HCT116 (cell line): ENCODE data around the gene BLACAT1. TPM values are rescaled to one million over a fixed set of nuclear protein-coding genes. Genes with fewer than 3 reads are reported as not detected.

Experiments used
- ATAC-seq: fragments of 200-7000 bp; cut with Tn5 transposase; 2 replicates; pipeline ENCODE4 v1.9.1; 2020; ENCODE audit warnings: mild to moderate bottlenecking, moderate library complexity
- BruUV-seq: library from RNA; stranded (reverse); fragments of 400-500 nt; replicated peaks from 2 replicates; lab custom pipeline; 2021; lab: Mats Ljungman, UMichigan
- CTCF ChIA-PET: fragments of 300-600 bp; sonication (Branson Sonifier 250); formaldehyde crosslinking; loops from one replicate; lab custom pipeline; 2021; ENCODE audit warnings: antibody characterized with exemption; lab: Charles Lee
- POLR2A ChIA-PET: fragments of 300-600, 350-600 bp; sonication (Branson Sonifier 250); formaldehyde crosslinking; loops from one replicate; lab custom pipeline; 2021; ENCODE audit warnings: antibody characterized with exemption; lab: Charles Lee
- RAD21 ChIA-PET, 2 experiments: fragments of 300-600 bp; sonication (Branson Sonifier 250); formaldehyde crosslinking; loops; one replicate each; lab custom pipeline; 2023; ENCODE audit warnings: low total read pairs in 2 of 2; ENCODE audit not compliant: uncharacterized antibody in 2 of 2, unreplicated experiment in 2 of 2, low non-redundant PET in 1 of 2; lab: Charles Lee
- DNase-seq: peaks from one replicate; pipeline ENCODE4 v3.0.0-alpha.2; 2010; ENCODE audit warnings: low read depth, low spot score
- H2AFZ ChIP-seq: fragments of 200-600 bp; shearing (Covaris generic), sonication (generic); 2 replicates; pipeline ENCODE4 v1.6.1; 2017; ENCODE audit warnings: low read depth, mixed run types, mixed read lengths, antibody characterized with exemption, low read length; ENCODE audit not compliant: poor library complexity, severe bottlenecking
- H3K27ac ChIP-seq: 2 replicates; pipeline ENCODE4 v1.5.1; 2012; ENCODE audit warnings: low read depth, low read length
- H3K27me3 ChIP-seq: fragments of 200-600 bp; sonication (generic); 2 replicates; pipeline ENCODE4 v1.6.1; 2016; ENCODE audit warnings: mixed run types, low read length, mixed read lengths; ENCODE audit not compliant: insufficient read depth
- H3K36me3 ChIP-seq, 2 experiments: fragments of 200-500 bp in 1 of 2; fragments of 200-600 bp in 1 of 2; sonication (Bioruptor generic) in 1 of 2; sonication (generic) in 1 of 2; 2 replicates each; pipeline versions ENCODE4 v1.5.1 to v1.6.1; 2014 to 2016; ENCODE audit warnings: low read length in 2 of 2, inconsistent platforms in 1 of 2, mixed read lengths in 1 of 2, mixed run types in 1 of 2; ENCODE audit not compliant: insufficient read depth in 2 of 2, control insufficient read depth in 1 of 2
- H3K4me1 ChIP-seq, 2 experiments: fragments of 200-600 bp in 1 of 2; sonication (generic) in 1 of 2; 2 replicates each; pipeline versions ENCODE4 v1.5.1 to v1.6.1; 2012 to 2017; ENCODE audit warnings: low read length in 2 of 2, inconsistent platforms in 1 of 2, mild to moderate bottlenecking in 1 of 2, mixed read lengths in 1 of 2, mixed run types in 1 of 2, moderate library complexity in 1 of 2; ENCODE audit not compliant: insufficient read depth in 2 of 2, control insufficient read depth in 1 of 2
- H3K4me2 ChIP-seq: fragments of 200-600 bp; sonication (generic); 2 replicates; pipeline ENCODE4 v1.6.1; 2017; ENCODE audit warnings: mixed run types, low read length, mixed read lengths
- H3K4me3 ChIP-seq, 2 experiments: fragments of 200-600 bp in 1 of 2; sonication (generic) in 1 of 2; replicated peaks in 1 of 2; 2 replicates each; pipeline ENCODE4 v1.5.1; 2011 to 2016; ENCODE audit warnings: low read length in 2 of 2, control low read depth in 1 of 2, low read depth in 1 of 2, mild to moderate bottlenecking in 1 of 2, mixed read lengths in 1 of 2, mixed run types in 1 of 2
- H3K79me2 ChIP-seq: fragments of 200-600 bp; sonication (generic); 2 replicates; pipeline ENCODE4 v1.6.1; 2017; ENCODE audit warnings: mild to moderate bottlenecking, mixed run types, low read length, moderate library complexity, mixed read lengths; ENCODE audit not compliant: insufficient read depth
- H3K9ac ChIP-seq: fragments of 200-600 bp; sonication (generic); 2 replicates; pipeline ENCODE4 v1.6.1; 2016; ENCODE audit warnings: low read length, mixed read lengths
- H3K9me2 ChIP-seq: fragments of 200-600 bp; sonication (generic), shearing (Covaris generic); 2 replicates; pipeline ENCODE4 v1.6.1; 2017; ENCODE audit warnings: mixed run types, mild to moderate bottlenecking, moderate library complexity; ENCODE audit not compliant: insufficient read depth
- H3K9me3 ChIP-seq, 2 experiments: fragments of 200-500 bp in 1 of 2; fragments of 200-600 bp in 1 of 2; sonication (Bioruptor generic) in 1 of 2; sonication (generic) in 1 of 2; 2 replicates each; pipeline ENCODE4 v1.6.1; 2014 to 2017; ENCODE audit warnings: low read length in 2 of 2, mixed read lengths in 2 of 2, inconsistent platforms in 1 of 2, low read depth in 1 of 2, mild to moderate bottlenecking in 1 of 2, mixed run types in 1 of 2, moderate library complexity in 1 of 2; ENCODE audit not compliant: control insufficient read depth in 1 of 2, insufficient read depth in 1 of 2
- H4K20me1 ChIP-seq: fragments of 200-600 bp; sonication (generic), shearing (Covaris generic); 2 replicates; pipeline ENCODE4 v1.6.1; 2017; ENCODE audit warnings: mixed run types, mild to moderate bottlenecking, moderate library complexity; ENCODE audit not compliant: insufficient read depth
- ATF3 ChIP-seq: IDR thresholded peaks from 2 replicates; pipeline ENCODE4 v1.6.1; 2012
- CBX3 ChIP-seq: IDR thresholded peaks from 2 replicates; pipeline ENCODE4 v1.6.1; 2012; ENCODE audit warnings: low read depth
- CEBPB ChIP-seq: IDR thresholded peaks from 2 replicates; pipeline ENCODE4 v1.6.1; 2012; ENCODE audit warnings: low read depth
- EGR1 ChIP-seq: IDR thresholded peaks from 2 replicates; pipeline ENCODE4 v1.6.1; 2012; ENCODE audit warnings: low read depth
- ELF1 ChIP-seq: IDR thresholded peaks from 2 replicates; pipeline ENCODE4 v1.6.1; 2012; ENCODE audit warnings: low read depth, borderline replicate concordance
- EZH2phosphoT487 ChIP-seq: fragments of 200-600 bp; IDR thresholded peaks from 2 replicates; pipeline ENCODE4 v1.6.1; 2018; ENCODE audit warnings: antibody characterized with exemption, borderline replicate concordance
- POLR2A ChIP-seq: IDR thresholded peaks from 2 replicates; pipeline ENCODE4 v1.7.0; 2011; ENCODE audit warnings: borderline replicate concordance; ENCODE audit not compliant: insufficient read depth, insufficient read length; ENCODE audit errors: extremely low read depth
- POLR2AphosphoS5 ChIP-seq: IDR thresholded peaks from 2 replicates; pipeline ENCODE4 v1.6.1; 2011; ENCODE audit warnings: mild to moderate bottlenecking, low read depth, low read length, moderate library complexity
- SP1 ChIP-seq: IDR thresholded peaks from 2 replicates; pipeline ENCODE4 v1.6.1; 2012; ENCODE audit warnings: low read depth
- SRF ChIP-seq: IDR thresholded peaks from 2 replicates; pipeline ENCODE4 v1.6.1; 2012; ENCODE audit warnings: low read depth
- TCF7L2 ChIP-seq: IDR thresholded peaks from 2 replicates; pipeline ENCODE4 v1.7.0; 2011; ENCODE audit warnings: borderline replicate concordance, inconsistent platforms; ENCODE audit not compliant: insufficient read depth, insufficient read length; ENCODE audit errors: extremely low read depth
- YY1 ChIP-seq: IDR thresholded peaks from 2 replicates; pipeline ENCODE4 v1.6.1; 2011; ENCODE audit warnings: low read length, low read depth, moderate library complexity, mild to moderate bottlenecking; ENCODE audit not compliant: insufficient replicate concordance; ENCODE audit errors: extremely low read depth
- ZBTB33 ChIP-seq: IDR thresholded peaks from 2 replicates; pipeline ENCODE4 v1.6.1; 2011; ENCODE audit warnings: mild to moderate bottlenecking, low read length, moderate library complexity; ENCODE audit not compliant: insufficient replicate concordance; ENCODE audit errors: extremely low read depth
- ZFX ChIP-seq: fragments of 450-650 bp; IDR thresholded peaks from 2 replicates; pipeline ENCODE4 v1.6.1; 2017
- ZNF274 ChIP-seq: fragments of 200-500 bp; sonication (Bioruptor generic); IDR thresholded peaks from 2 replicates; pipeline ENCODE4 v1.6.1; 2014; ENCODE audit warnings: mild to moderate bottlenecking, low read depth, low read length, inconsistent platforms
- intact Hi-C: fragments of 100-400 bp; cut with micrococcal nuclease; formaldehyde crosslinking; loops from 2 replicates; pipeline ENCODE4 v1.10.0; 2022
- total RNA-seq: library from RNA; stranded (reverse); gene quantifications from one replicate; pipeline ENCODE4 v1.2.1, GENCODE V29; 2021; ENCODE audit not compliant: unreplicated experiment

The BLACAT1 gene
- total RNA-seq, 1 experiment from 2014 or later = 3.9 TPM

- Histone ChIP-seq H3K4me2 (peak overlapping the region; percentile 72; the same call in 1 of the 2 replicates), H3K27me3 (no peaks in the 10 kb centered on the region), H4K20me1 (no peaks in the 10 kb centered on the region), H3K9ac (no peak overlapping the region), H3K4me3 (no peak overlapping the region), H3K79me2 (no peaks in the 10 kb centered on the region; the same call in 1 of the 2 replicates), H3K27ac (peak overlapping the region; percentile 80), H3K9me2 (no peaks in the 10 kb centered on the region), H3K4me1 (peaks cover 51 to 70% of the 10 kb centered on the region in 2 experiments), H3K9me3 (no peaks in the 10 kb centered on the region), H3K36me3 (no peaks in the 10 kb centered on the region), H2AFZ (no peak overlapping the region)
- ChIA-PET RAD21 (interaction anchor here in 1 of 2 experiments (1.6 kb wide), 1 partner anchor 10 kb away, joined by 4 read pairs; no protein-coding TSS in a partner anchor), POLR2A (interaction anchor here (2.2 to 2.6 kb wide), 2 partner anchors 9 to 10 kb away, joined by 12 read pairs; no protein-coding TSS in a partner anchor), CTCF (interaction anchor here (1.8 to 3.2 kb wide), 5 partner anchors 9 to 85 kb away, joined by 6 to 37 read pairs (median 20); no protein-coding TSS in a partner anchor)
- TF ChIP-seq ZNF274 = no peak
- no peak for TF ChIP-seq CBX3
- TF ChIP-seq TCF7L2 = no peak
- no peak for TF ChIP-seq ELF1
- TF ChIP-seq SP1 = no peak
- no peak for ATAC-seq
- no peak for DNase-seq
- no TSS peak for BruUV-seq
- intact Hi-C loops = loop anchor here (5.0 kb wide), 1 partner anchor 47 kb away; no protein-coding TSS in a partner anchor
Observed at GRCh38 chr1:205440121-205440475, 15.7 kb downstream of the BLACAT1 start.

GRCh38 chr1:205438213-205439158 lies 17.4 kb downstream of the BLACAT1 start:
- Histone ChIP-seq H3K4me1 (peaks cover 46 to 54% of the 10 kb centered on the region in 2 experiments), H3K4me2 (peak overlapping the region; percentile 41), H4K20me1 (no peaks in the 10 kb centered on the region), H3K27ac (peak overlapping the region; percentile 11; the same call in 1 of the 2 replicates), H3K36me3 (no peaks in the 10 kb centered on the region), H3K9me2 (no peaks in the 10 kb centered on the region), H3K27me3 (no peaks in the 10 kb centered on the region), H3K9ac (peak overlapping the region; percentile 5; the same call in 1 of the 2 replicates), H3K9me3 (no peaks in the 10 kb centered on the region), H3K79me2 (no peaks in the 10 kb centered on the region), H3K4me3 (no peak overlapping the region), H2AFZ (no peak overlapping the region)
- ChIA-PET POLR2A (interaction anchor here (0.7 to 2.2 kb wide), 5 partner anchors 11 to 54 kb away, joined by 3 to 12 read pairs (median 4); partner anchors contain the start of gene LEMD1), RAD21 (interaction anchor here (1.1 to 2.0 kb wide), 3 partner anchors 40 to 47 kb away, joined by 4 to 14 read pairs (median 11); no protein-coding TSS in a partner anchor), CTCF (interaction anchor here (0.6 to 2.4 kb wide), 10 partner anchors 12 to 92 kb away, joined by 3 to 20 read pairs (median 4); no protein-coding TSS in a partner anchor)
- no TSS peak for BruUV-seq
- intact Hi-C loops = no loop called here
- DNase-seq = peak; percentile 45
- peak; percentile 53 for ATAC-seq
- TF ChIP-seq ZFX (no peak), EGR1 (no peak), POLR2A (no peak), YY1 (no peak), SRF (no peak), ZNF274 (no peak), ATF3 (no peak), EZH2phosphoT487 (no peak), CEBPB (no peak), POLR2AphosphoS5 (peak; percentile 25; the same call in 1 of the 2 replicates), ZBTB33 (no peak)
